DOHH2 (cell line): ENCODE results near the gene IQSEC3.

Experiments used
- H3F3A ChIP-seq: fragments of 200-600 bp; sonication (generic), shearing (Covaris generic); 2 replicates; pipeline ENCODE4 v1.6.0; 2016; ENCODE audit warnings: antibody characterized with exemption, mild to moderate bottlenecking; ENCODE audit not compliant: control insufficient read depth, insufficient read depth
- H3K27ac ChIP-seq: fragments of 200-600 bp; sonication (generic); 2 replicates; pipeline ENCODE4 v1.5.1; 2014; ENCODE audit warnings: low read depth, mild to moderate bottlenecking, low read length, moderate library complexity
- H3K27me3 ChIP-seq: fragments of 200-600 bp; sonication (generic); 2 replicates; pipeline ENCODE4 v1.6.1; 2014; ENCODE audit warnings: mild to moderate bottlenecking, low read length, mixed read lengths; ENCODE audit not compliant: control insufficient read depth
- H3K36me3 ChIP-seq: fragments of 200-600 bp; sonication (generic); 2 replicates; pipeline ENCODE4 v1.6.1; 2014; ENCODE audit warnings: mild to moderate bottlenecking, low read length, moderate library complexity, mixed read lengths; ENCODE audit not compliant: control insufficient read depth
- H3K4me1 ChIP-seq: fragments of 200-600 bp; sonication (generic); 2 replicates; pipeline ENCODE4 v1.6.1; 2014; ENCODE audit warnings: mild to moderate bottlenecking, low read length, mixed read lengths; ENCODE audit not compliant: control insufficient read depth
- H3K4me2 ChIP-seq: fragments of 200-600 bp; sonication (generic); 2 replicates; pipeline ENCODE4 v1.6.0; 2014; ENCODE audit warnings: mild to moderate bottlenecking, low read length, moderate library complexity
- H3K4me3 ChIP-seq: fragments of 200-600 bp; sonication (generic); 2 replicates; pipeline ENCODE4 v1.5.1; 2014; ENCODE audit warnings: mild to moderate bottlenecking, low read length, mixed read lengths
- H3K79me2 ChIP-seq: fragments of 200-600 bp; sonication (generic); 2 replicates; pipeline ENCODE4 v1.6.1; 2014; ENCODE audit warnings: mild to moderate bottlenecking, low read length, mixed read lengths; ENCODE audit not compliant: control insufficient read depth
- H3K9me2 ChIP-seq: fragments of 200-600 bp; sonication (generic); replicated peaks from 2 replicates; pipeline ENCODE4 v1.6.1; 2014; ENCODE audit warnings: mild to moderate bottlenecking, low read length, mixed read lengths; ENCODE audit not compliant: control insufficient read depth
- H3K9me3 ChIP-seq: fragments of 200-600 bp; sonication (generic); 2 replicates; pipeline ENCODE4 v1.6.1; 2014; ENCODE audit warnings: antibody characterized with exemption, low read length, mixed read lengths; ENCODE audit not compliant: control insufficient read depth, insufficient read depth
- H4K20me1 ChIP-seq: fragments of 200-600 bp; sonication (generic); 2 replicates; pipeline ENCODE4 v1.6.0; 2014; ENCODE audit warnings: low read depth, mild to moderate bottlenecking, antibody characterized with exemption, low read length, moderate library complexity; ENCODE audit not compliant: control insufficient read depth, insufficient read depth
- EZH2phosphoT487 ChIP-seq: fragments of 200-600 bp; sonication (generic); IDR thresholded peaks from 2 replicates; pipeline ENCODE4 v1.6.1; 2017; ENCODE audit warnings: borderline replicate concordance, mild to moderate bottlenecking, antibody characterized with exemption, low read length, moderate library complexity, mixed read lengths
- TF ChIP-seq, protein P1 (sequence below): fragments of 200-600 bp; sonication (generic); IDR thresholded peaks from one replicate; pipeline ENCODE4 v1.5.1; 2014; ENCODE audit warnings: antibody characterized with exemption, mild to moderate bottlenecking, low read depth, low read length; ENCODE audit not compliant: poor library complexity, severe bottlenecking

IQSEC3 gene

DNA sequence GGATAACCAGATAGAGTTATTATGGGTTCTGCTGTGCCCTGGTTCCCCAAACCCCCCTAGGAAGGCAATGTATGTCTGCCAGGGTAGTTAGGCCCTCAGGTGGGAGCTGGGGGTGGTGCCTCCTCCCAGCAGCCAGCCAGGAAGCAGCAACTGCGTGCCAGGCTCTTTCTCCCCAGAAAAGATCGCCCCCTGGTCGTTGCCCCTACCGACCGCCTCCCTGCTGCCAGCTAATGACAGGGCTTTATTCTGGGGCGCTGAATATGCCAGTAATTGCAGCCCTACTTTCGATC is 36.3 kb downstream of the IQSEC3 start:
- Histone ChIP-seq H3K4me3 (no peak overlapping the region), H3K79me2 (no peaks in the 10 kb centered on the region), H3F3A (peaks cover 16% of the 10 kb centered on the region), H3K9me3 (no peaks in the 10 kb centered on the region), H4K20me1 (no peaks in the 10 kb centered on the region), H3K36me3 (no peaks in the 10 kb centered on the region), H3K9me2 (no peaks in the 10 kb centered on the region), H3K4me2 (peak overlapping the region; percentile 39), H3K27ac (no peak overlapping the region), H3K4me1 (peaks cover 52% of the 10 kb centered on the region), H3K27me3 (no peaks in the 10 kb centered on the region)
- TF ChIP-seq EZH2phosphoT487 = no peak
- TF ChIP-seq, protein P1, sequence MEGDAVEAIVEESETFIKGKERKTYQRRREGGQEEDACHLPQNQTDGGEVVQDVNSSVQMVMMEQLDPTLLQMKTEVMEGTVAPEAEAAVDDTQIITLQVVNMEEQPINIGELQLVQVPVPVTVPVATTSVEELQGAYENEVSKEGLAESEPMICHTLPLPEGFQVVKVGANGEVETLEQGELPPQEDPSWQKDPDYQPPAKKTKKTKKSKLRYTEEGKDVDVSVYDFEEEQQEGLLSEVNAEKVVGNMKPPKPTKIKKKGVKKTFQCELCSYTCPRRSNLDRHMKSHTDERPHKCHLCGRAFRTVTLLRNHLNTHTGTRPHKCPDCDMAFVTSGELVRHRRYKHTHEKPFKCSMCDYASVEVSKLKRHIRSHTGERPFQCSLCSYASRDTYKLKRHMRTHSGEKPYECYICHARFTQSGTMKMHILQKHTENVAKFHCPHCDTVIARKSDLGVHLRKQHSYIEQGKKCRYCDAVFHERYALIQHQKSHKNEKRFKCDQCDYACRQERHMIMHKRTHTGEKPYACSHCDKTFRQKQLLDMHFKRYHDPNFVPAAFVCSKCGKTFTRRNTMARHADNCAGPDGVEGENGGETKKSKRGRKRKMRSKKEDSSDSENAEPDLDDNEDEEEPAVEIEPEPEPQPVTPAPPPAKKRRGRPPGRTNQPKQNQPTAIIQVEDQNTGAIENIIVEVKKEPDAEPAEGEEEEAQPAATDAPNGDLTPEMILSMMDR = no peak

DNA sequence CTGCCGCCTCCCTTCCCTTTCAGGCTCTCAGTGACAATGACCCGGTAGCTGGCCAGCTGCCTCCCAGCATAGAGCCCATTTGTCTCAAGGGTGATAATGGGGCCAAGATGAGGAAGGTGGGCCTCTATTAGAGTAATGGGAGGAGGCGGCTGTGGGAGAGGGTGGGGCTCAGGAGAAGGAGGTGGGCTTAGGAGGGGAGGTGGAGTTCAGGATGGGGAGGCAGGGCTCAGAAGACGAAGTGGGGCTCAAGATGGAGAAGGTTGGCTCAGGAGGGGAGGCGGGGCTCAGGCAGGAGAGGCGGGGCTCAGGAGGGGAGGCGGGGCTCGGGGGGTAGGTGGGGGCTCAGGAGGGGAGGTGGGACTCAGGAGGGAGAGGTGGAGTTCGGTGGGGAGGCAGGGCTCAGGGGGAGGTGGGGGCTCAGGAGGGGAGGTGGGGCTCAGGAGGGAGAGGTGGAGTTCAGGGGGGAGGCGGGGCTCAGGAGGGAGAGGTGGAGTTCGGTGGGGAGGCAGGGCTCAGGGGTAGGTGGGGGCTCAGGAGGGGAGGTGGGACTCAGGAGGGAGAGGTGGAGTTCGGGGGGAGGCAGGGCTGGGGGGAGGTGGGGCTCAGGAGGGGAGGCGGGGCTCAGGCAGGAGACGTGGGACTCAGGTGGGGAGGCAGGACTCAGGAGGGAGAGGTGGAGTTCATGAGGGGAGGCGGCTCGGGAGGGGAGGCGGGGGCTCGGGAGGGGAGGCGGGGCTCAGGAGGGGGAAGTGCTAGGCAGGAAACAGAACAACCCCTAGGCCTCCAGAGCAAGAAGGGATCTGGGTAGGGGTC is 36.8 kb downstream of the IQSEC3 start:
- TF ChIP-seq, protein P1 = no peak
- H3F3A ChIP-seq = peaks cover 16% of the 10 kb centered on the region
- H3K4me1 ChIP-seq = peaks cover 47% of the 10 kb centered on the region
- H3K27me3 ChIP-seq = no peaks in the 10 kb centered on the region
- H3K4me2 ChIP-seq = peak overlapping the region; percentile 67
- no peaks in the 10 kb centered on the region for H3K9me2 ChIP-seq
- H3K4me3 ChIP-seq = peak overlapping the region; percentile 50
- H3K27ac ChIP-seq = peak overlapping the region; percentile 52
- no peaks in the 10 kb centered on the region for H4K20me1 ChIP-seq
- H3K36me3 ChIP-seq = no peaks in the 10 kb centered on the region
- H3K9me3 ChIP-seq = no peaks in the 10 kb centered on the region
- H3K79me2 ChIP-seq = no peaks in the 10 kb centered on the region

DNA sequence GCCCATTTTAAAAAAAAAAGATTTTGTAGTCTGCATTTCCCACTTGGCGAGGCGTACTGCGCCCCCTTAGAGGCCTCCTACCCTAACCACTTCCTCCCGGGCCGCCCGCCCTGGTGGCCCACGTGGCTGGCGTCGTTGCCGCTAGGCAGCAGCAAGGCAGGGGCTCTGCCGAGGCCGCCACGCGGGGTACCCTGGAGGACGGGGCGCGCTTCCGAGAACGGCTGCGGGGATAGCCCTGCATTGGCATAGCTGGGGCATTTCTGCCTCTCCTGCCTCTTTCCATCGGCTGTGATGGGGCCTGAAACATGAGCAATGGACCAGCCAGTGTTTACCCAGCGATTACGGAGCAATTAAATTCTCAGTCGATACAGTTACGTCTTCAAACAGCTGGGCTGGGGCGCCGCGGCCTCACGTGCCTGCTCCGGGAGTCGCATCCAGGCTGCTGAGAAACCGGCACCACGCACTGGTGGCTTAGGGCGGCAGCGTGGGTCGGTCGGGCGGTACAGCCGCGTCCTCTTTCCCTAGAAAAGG is 38.0 kb downstream of the IQSEC3 start:
- Histone ChIP-seq H3K4me1 (peaks cover 54% of the 10 kb centered on the region), H3K4me2 (peak overlapping the region; percentile 67), H3K4me3 (no peak overlapping the region)

More for the DNA sequence above, 38.0 kb downstream of the IQSEC3 start:
- peaks cover 16% of the 10 kb centered on the region for H3F3A ChIP-seq
- H4K20me1 ChIP-seq = no peaks in the 10 kb centered on the region
- H3K27me3 ChIP-seq = no peaks in the 10 kb centered on the region
- no peaks in the 10 kb centered on the region for H3K9me2 ChIP-seq
- no peaks in the 10 kb centered on the region for H3K36me3 ChIP-seq
- no peaks in the 10 kb centered on the region for H3K9me3 ChIP-seq
- no peak for TF ChIP-seq EZH2phosphoT487
- TF ChIP-seq, protein P1 = no peak
- H3K79me2 ChIP-seq = no peaks in the 10 kb centered on the region
- peak overlapping the region; percentile 52 for H3K27ac ChIP-seq
